Activated T-cell treated with anti-CD3 and anti-CD28 coated beads, Interleukin-2, amount 50 U/mL, for 24 hours (primary cell): ENCODE data around the gene PLEKHO1.
"Not testable (repeated sequence)": the region's sequence is repeated elsewhere in the genome, so short reads cannot be mapped to it uniquely, and the experiment has no call there.

Experiments
- DNase-seq: peaks from one replicate; pipeline ENCODE4 v3.0.0-alpha.2; 2020
- H3K27ac Mint-ChIP-seq: 2 replicates; pipeline ENCODE4 v1.8.0; 2020; ENCODE audit warnings: mild to moderate bottlenecking, mixed read lengths
- H3K27me3 Mint-ChIP-seq: 2 replicates; pipeline ENCODE4 v1.8.0; 2020; ENCODE audit warnings: mixed read lengths
- H3K36me3 Mint-ChIP-seq: 2 replicates; pipeline ENCODE4 v1.8.0; 2020; ENCODE audit warnings: low read depth, mixed read lengths
- H3K4me1 Mint-ChIP-seq: 2 replicates; pipeline ENCODE4 v1.8.0; 2020; ENCODE audit warnings: low read depth, mixed read lengths
- H3K4me3 Mint-ChIP-seq: 2 replicates; pipeline ENCODE4 v1.8.0; 2020; ENCODE audit warnings: mild to moderate bottlenecking, moderate library complexity, mixed read lengths
- H3K9me3 Mint-ChIP-seq: 2 replicates; pipeline ENCODE4 v1.8.0; 2020; ENCODE audit warnings: mixed read lengths

The PLEKHO1 gene

DNA sequence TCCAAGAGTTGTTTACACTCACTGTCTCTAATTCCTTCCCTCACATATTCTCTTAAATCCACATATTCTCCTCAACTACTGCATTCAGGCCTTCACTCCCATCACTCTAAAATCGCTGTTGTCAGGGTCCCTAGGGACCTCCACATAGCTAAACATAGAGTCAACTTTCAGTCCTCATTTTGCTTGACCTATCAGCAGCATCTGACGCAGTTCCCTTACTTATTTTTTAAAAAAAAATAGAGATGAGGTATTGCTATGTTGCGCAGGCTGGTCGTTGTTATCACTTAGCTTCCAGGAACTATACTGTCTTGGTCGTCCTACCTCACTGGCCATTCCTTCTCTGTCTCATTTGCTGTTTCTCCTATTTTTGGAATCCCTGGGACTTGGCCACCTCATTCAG lies 11.7 kb upstream of the PLEKHO1 start:
- no peak overlapping the region for H3K27ac Mint-ChIP-seq
- H3K27me3 Mint-ChIP-seq, result no peaks in the 10 kb centered on the region
- no peak for DNase-seq
- no peak overlapping the region for H3K4me3 Mint-ChIP-seq
- peaks cover 4% of the 10 kb centered on the region for H3K4me1 Mint-ChIP-seq
- H3K9me3 Mint-ChIP-seq, result no peaks in the 10 kb centered on the region
- peaks cover 3% of the 10 kb centered on the region for H3K36me3 Mint-ChIP-seq

DNA sequence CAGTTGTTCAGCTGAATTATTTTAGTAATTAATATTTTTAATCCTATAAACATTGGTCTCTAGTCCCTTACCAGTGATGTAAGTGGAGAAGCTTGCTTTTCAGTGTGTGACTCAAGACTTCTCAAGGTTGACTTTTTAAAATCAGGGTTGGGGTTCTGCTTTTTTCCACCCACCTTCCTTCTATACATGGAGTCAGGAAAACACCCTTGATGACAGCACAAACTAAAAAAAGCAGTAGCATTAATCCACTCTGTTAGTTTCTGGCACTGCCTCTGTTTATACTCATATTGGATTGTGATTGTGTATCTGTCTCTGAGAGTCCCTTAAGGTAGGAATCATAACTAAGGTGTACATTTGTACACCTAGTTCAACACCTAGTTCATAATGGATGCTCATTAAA lies 8.3 kb upstream of the PLEKHO1 start:
- no peaks in the 10 kb centered on the region for H3K9me3 Mint-ChIP-seq
- peaks cover 17% of the 10 kb centered on the region for H3K4me1 Mint-ChIP-seq
- H3K4me3 Mint-ChIP-seq, result no peak overlapping the region
- no peak overlapping the region for H3K27ac Mint-ChIP-seq
- no peaks in the 10 kb centered on the region for H3K27me3 Mint-ChIP-seq
- no peak for DNase-seq
- no peaks in the 10 kb centered on the region for H3K36me3 Mint-ChIP-seq

DNA sequence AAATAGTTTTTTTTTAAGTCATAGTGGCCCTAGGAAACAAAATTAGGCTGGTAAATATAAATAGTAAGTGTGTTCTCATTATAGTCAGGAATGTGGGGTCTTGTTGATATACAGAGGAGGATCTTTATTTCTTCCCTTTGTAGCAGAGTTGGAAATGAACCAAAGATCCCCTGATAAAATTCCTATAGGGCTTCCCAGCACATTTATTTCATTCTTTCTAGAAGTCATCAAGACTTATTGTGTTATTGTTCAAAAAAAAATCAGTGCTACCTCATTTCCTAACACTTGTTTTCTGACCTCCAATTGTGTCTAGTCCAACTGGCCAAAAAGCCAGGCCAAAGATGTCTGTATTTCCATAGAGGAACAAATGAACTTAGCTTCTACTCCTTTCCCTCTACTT lies 7.6 kb upstream of the PLEKHO1 start:
- H3K9me3 Mint-ChIP-seq, result no peaks in the 10 kb centered on the region
- H3K4me3 Mint-ChIP-seq, result no peak overlapping the region
- no peak overlapping the region for H3K27ac Mint-ChIP-seq
- H3K27me3 Mint-ChIP-seq, result no peaks in the 10 kb centered on the region
- peaks cover 24% of the 10 kb centered on the region for H3K4me1 Mint-ChIP-seq
- no peak for DNase-seq
- no peaks in the 10 kb centered on the region for H3K36me3 Mint-ChIP-seq

DNA sequence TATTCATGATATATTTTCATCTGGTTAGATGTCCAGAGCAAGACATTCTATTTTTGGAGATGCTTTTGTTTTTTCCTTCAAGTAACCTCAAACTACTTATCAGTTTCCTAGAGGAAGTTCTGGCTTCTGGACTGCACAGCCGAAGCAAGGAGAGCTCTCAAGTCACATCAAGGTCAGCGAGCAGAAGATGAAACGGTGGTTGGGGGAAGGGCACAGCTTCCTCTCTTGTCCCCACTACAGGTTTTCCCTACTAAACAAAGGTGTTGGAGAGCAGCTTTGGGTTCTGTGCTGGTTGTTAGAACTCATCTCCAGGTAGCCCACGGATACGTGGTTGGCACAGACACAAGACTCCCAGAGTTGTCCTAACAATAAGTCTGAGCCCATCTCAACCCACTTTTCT lies 5.1 kb upstream of the PLEKHO1 start:
- no peaks in the 10 kb centered on the region for H3K9me3 Mint-ChIP-seq
- H3K36me3 Mint-ChIP-seq, result no peaks in the 10 kb centered on the region
- H3K27me3 Mint-ChIP-seq, result no peaks in the 10 kb centered on the region
- peak overlapping the region; percentile 38 for H3K27ac Mint-ChIP-seq
- no peak overlapping the region for H3K4me3 Mint-ChIP-seq
- peaks cover 41% of the 10 kb centered on the region for H3K4me1 Mint-ChIP-seq
- no peak for DNase-seq

DNA sequence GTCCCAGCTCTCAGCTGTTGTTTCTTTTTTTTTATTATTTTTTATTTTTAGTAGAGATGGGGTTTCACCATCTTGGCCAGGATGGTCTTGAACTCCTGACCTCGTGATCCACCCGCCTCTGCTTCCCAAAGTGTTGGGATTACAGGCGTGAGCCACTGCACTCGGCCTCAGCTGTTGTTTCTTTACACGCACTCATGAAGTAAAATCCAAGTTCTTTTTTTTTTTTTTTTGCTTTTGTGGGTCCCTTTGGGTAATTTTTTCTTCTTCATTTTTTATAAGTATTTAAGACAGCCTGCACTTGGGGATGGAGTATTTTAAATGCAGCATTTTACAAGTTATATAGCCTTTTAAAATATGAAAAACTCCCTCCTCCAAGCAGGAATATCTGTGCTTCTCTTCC lies 3.7 kb upstream of the PLEKHO1 start:
- peaks cover 42% of the 10 kb centered on the region for H3K4me1 Mint-ChIP-seq
- not testable (repeated sequence) for H3K36me3 Mint-ChIP-seq, H3K9me3 Mint-ChIP-seq, H3K4me3 Mint-ChIP-seq, H3K27ac Mint-ChIP-seq, H3K27me3 Mint-ChIP-seq, DNase-seq

DNA sequence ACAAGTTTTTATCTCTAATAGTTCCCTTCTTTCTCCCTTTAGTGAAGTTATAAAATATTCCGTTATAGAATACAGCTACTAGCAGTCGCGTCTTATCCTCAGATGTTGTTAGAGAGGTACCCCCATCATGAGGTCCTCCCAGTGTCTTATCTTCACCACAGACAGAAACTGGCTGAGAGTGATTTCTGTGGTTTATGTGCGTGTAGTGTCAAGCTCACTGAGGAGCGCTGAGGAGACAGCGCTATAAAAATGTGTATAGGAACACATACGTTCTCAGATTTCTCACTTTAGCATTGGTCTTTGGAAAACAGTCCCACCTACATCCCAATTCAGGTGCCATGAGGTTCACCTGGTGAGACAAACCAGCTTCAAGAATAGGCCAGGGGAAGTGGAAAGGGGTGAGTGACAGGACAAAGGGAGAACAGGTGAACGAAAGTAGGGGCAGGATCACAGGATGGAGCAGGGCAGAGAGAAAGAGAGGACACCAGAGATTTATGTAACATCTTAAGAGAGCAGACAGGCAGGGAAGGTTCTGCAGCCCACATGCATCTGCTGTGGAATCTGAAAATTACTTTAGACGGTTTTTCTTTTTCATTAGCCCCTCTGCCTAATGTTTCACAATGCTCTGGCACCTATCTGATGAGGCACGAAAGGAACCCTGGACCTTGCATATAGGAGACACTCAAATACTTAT lies 2.7 kb upstream of the PLEKHO1 start:
- DNase-seq, result no peak

DNA sequence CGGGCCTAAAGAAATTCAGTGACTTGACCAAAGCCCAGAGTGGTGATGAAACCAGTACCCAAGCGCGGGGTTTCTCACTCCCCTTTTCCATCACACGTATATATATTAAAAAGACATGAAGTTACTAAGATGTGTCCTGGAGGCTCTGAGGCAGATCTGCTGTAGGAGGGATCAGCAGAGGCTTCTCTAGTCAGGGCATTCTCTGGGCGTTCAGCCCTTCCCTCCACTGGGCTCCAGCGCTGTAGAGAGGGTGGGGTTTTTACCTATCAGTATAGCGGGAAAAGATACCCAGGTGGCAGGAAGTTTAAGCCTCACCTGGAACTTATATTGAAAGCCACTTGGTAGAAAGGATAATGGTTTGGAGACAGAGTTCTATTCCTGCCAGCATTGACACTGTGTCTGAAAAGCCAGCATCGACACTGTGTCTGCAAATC lies 862 bp upstream of the PLEKHO1 start:
- Mint-ChIP-seq H3K4me1 (peaks cover 64% of the 10 kb centered on the region), H3K4me3 (peak overlapping the region; percentile 74), H3K27me3 (no peaks in the 10 kb centered on the region), H3K36me3 (peaks cover 22% of the 10 kb centered on the region), H3K9me3 (no peaks in the 10 kb centered on the region), H3K27ac (peak overlapping the region; percentile 73)
- DNase-seq, result no peak

More for the DNA sequence above, 2.7 kb upstream of the PLEKHO1 start:
- peaks cover 48% of the 10 kb centered on the region for H3K4me1 Mint-ChIP-seq
- no peaks in the 10 kb centered on the region for H3K9me3 Mint-ChIP-seq
- no peak overlapping the region for H3K4me3 Mint-ChIP-seq
- no peaks in the 10 kb centered on the region for H3K27me3 Mint-ChIP-seq
- H3K27ac Mint-ChIP-seq, result no peak overlapping the region
- peaks cover 10% of the 10 kb centered on the region for H3K36me3 Mint-ChIP-seq

DNA sequence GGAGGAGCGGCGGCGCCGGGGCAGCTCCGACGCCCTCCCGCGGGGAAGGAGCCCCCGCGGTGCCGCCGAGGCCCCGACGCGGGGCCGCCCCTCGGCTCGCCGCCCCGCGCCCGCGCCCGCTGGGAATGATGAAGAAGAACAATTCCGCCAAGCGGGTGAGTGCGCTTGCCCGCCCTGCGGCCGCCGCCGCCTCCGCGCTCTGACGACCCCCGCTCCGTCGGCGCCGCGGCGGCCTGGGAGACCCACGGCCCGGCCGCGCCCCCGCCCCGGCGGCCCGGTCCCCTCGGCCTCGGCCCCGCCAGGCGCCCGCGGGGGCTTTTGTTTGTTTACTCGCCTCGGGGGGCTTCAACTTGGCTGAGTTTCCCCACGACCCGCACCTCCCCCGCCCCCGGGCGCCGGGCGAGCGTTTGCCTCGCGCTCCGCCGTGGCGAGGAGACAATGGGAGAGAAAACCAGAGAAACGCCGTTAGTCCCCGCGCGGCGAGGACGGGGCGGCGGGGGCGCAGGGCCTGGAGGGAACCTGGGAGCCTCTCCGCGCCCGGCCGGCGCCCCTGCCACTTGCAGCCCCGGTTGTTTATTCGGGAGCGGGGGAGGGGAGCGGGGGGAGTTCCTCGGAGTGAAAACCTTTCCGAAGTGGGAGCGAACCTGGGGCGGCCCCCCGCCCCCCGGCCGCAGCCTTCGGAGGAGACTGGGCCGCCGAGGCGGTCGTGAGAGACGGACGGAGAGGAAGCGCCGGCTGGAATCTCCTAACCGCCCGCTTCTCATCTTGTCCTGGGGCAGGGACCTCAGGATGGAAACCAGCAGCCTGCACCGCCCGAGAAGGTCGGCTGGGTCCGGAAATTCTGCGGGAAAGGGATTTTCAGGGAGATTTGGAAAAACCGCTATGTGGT lies 661 bp downstream of the PLEKHO1 start:
- H3K36me3 Mint-ChIP-seq, result peaks cover 38% of the 10 kb centered on the region
- peak overlapping the region; percentile 86 for H3K27ac Mint-ChIP-seq
- no peaks in the 10 kb centered on the region for H3K9me3 Mint-ChIP-seq
- H3K4me3 Mint-ChIP-seq, result peak overlapping the region; percentile 84
- peak; percentile 64 for DNase-seq
- H3K4me1 Mint-ChIP-seq, result peaks cover 65% of the 10 kb centered on the region
- no peaks in the 10 kb centered on the region for H3K27me3 Mint-ChIP-seq

DNA sequence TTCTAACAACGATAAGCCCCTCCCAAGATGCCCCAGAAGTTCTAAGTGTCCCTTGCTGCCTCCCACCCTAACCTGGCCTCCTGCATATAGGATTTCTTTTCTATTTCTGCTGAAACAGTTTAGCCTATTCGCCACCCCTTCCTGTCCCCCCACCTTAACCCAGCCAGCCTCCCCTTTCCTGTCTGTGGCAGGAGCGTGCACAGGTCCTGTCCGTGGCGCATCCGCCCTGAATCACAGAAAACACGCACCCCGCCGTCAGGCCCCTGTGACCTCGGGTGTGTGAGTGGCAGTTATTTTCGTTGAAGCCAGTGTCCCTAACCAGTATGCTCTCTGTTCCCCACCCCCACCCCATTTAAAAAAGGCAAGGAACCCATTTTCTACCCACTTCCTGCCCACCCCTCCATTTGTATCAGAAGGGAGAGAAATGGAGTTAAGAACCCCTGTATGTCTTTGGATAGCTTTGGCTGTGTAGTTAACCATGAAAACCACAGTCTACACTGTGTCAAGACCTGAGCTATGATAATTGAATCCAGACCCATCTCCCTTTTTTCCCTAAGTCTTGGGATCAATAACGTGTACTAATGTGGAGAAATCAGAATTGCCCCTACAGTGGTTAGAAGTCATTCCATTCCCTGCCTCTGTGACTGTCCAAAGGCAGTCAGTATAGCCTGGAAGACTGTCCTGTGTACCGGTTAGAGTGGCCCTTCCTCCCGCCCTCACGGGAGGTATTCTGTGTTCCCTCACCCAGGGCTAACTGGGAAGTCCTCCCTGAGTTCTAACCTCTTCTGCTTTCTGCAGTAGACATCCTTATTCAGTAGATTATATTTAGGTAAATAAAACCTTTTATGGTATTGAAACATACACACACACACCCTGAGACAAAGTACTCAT lies 1.8 kb downstream of the PLEKHO1 start:
- H3K4me1 Mint-ChIP-seq, result peaks cover 62% of the 10 kb centered on the region
- peaks cover 49% of the 10 kb centered on the region for H3K36me3 Mint-ChIP-seq
- H3K4me3 Mint-ChIP-seq, result peak overlapping the region; percentile 84
- no peaks in the 10 kb centered on the region for H3K27me3 Mint-ChIP-seq
- DNase-seq, result peak; percentile 71
- no peaks in the 10 kb centered on the region for H3K9me3 Mint-ChIP-seq
- H3K27ac Mint-ChIP-seq, result peak overlapping the region; percentile 86

DNA sequence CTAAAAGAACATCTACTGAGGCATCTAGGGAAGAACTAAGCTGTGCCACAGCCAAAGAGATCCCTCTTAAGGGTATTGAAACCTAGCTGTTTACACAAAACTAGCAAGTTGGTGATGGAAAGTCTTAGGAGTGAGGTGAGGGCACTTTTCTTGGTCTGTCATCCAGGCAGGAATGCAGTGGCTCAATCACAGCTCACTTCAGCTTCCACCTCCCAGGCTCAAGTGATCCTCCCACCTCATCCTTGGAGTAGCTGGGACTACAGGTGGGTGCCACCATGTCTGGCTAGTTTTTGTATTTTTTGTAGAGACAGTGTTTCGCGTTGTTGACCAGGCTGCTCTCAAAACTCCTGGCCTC lies 2.4 kb downstream of the PLEKHO1 start:
- no peaks in the 10 kb centered on the region for H3K9me3 Mint-ChIP-seq
- H3K27ac Mint-ChIP-seq, result peak overlapping the region; percentile 86
- H3K4me1 Mint-ChIP-seq, result peaks cover 56% of the 10 kb centered on the region
- DNase-seq, result no peak
- peak overlapping the region; percentile 84 for H3K4me3 Mint-ChIP-seq
- no peaks in the 10 kb centered on the region for H3K27me3 Mint-ChIP-seq
- H3K36me3 Mint-ChIP-seq, result peaks cover 55% of the 10 kb centered on the region

DNA sequence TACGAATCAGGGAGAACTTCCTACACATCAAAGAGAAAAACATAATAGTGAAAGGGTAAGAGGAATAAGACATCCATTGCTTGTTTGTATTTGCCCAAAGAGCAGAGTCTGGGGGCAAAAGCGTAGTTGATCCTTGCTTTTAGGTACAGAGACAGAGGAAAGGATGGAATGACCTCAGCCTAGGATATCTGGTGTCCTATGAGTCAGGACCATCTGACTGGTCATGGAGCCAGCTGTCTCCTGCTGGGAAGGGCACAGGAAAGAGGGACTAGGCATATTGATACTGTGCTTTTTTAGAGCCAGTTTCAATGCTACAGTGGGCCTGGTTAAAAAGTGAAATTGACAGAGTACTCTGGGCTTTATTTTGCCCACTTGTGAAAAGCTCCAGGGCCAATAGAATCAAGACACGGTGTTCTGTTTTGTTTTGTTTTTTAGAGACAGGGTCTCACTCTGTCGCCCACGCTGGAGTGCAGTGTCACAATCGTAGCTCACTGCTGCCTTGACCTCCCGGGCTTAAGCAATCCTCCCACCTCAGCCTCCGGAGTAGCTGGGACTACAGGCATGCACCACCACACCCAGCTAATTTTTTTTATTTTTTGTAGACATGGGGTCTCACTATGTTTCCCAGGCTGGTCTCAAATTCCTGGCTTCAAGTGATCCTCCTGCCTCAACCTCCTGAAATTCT lies 3.2 kb downstream of the PLEKHO1 start:
- H3K27me3 Mint-ChIP-seq, result no peaks in the 10 kb centered on the region
- H3K4me3 Mint-ChIP-seq, result no peak overlapping the region

DNA sequence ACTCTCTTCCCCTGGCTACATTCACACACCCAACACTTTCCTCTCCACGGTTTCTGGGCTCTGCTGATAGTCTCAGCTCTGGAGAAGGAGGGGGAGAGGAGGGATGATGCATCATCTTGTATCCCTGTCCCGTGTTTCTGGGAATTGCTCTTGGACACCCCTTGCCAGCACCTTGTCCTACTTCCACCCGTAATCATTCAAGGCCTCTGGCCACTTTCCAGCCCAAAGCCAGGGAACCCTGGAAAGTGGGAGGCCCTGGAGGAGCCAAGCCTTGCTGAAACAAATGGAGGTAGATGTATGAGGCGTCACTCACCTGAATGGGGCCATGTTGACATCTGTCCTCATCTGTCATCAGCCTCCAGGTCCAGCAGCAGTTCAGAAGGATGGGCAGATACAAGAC lies 4.4 kb downstream of the PLEKHO1 start:
- no peaks in the 10 kb centered on the region for H3K9me3 Mint-ChIP-seq
- H3K36me3 Mint-ChIP-seq, result peaks cover 72% of the 10 kb centered on the region
- DNase-seq, result no peak
- no peak overlapping the region for H3K4me3 Mint-ChIP-seq
- no peaks in the 10 kb centered on the region for H3K27me3 Mint-ChIP-seq
- H3K4me1 Mint-ChIP-seq, result peaks cover 52% of the 10 kb centered on the region
- peak overlapping the region; percentile 42 for H3K27ac Mint-ChIP-seq

More for the DNA sequence above, 3.2 kb downstream of the PLEKHO1 start:
- H3K27ac Mint-ChIP-seq, result peak overlapping the region; percentile 36
- H3K9me3 Mint-ChIP-seq, result no peaks in the 10 kb centered on the region
- no peak for DNase-seq
- H3K36me3 Mint-ChIP-seq, result peaks cover 63% of the 10 kb centered on the region
- H3K4me1 Mint-ChIP-seq, result peaks cover 53% of the 10 kb centered on the region

DNA sequence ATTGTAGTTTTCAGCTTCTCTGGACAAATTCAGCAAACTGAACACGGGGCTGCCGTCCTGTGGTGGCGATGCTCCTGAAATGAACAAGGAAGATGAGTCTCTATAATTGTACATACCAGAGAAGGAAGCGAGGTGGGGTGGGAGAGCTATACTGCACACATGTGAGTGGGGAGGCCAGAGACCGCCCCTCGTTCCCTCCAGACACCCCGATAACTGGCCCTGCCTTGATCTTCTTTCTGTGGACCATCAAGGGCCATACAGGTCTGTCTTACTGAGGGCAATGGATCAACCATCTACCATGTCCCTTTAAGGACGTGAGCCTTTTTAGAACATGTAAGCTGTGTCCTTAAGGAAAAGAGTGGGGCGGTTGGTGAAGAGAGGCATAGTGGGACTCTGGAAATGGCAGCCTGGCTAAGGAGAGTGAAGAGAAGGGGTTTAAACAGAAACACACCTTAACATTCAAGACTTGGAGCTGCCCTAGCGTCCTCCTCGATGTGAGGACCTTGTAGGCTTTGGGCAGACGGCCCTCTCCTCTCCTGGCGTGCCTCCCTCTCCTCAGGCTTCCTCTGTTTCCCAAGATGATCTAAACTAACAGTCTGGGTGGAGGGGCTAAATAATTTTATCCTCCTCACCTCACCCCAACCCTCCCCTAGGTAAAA lies 5.8 kb downstream of the PLEKHO1 start:
- Mint-ChIP-seq H3K4me3 (no peak overlapping the region), H3K4me1 (peaks cover 63% of the 10 kb centered on the region), H3K27me3 (no peaks in the 10 kb centered on the region), H3K36me3 (peaks cover 83% of the 10 kb centered on the region), H3K9me3 (no peaks in the 10 kb centered on the region), H3K27ac (peak overlapping the region; percentile 38)
- DNase-seq, result no peak
